ENCODE measurements around the gene SOX6.

SOX6 gene

GRCh38 chr11:16043617-16044016, 312.7 kb downstream of the SOX6 start:
- CTCF ChIA-PET: interaction anchor here (0.6 kb wide), 1 partner anchor 97 kb away, joined by 3 read pairs; no protein-coding TSS in a partner anchor
- POLR2A ChIA-PET (ENCODE audit: low non-redundant PET): no interaction called here

GRCh38 chr11:16041207-16041606, 315.1 kb downstream of the SOX6 start:
- ChIA-PET CTCF (interaction anchor here (1.2 kb wide), 1 partner anchor 50 kb away, joined by 3 read pairs; no protein-coding TSS in a partner anchor), POLR2A (ENCODE audit: low non-redundant PET) (no interaction called here)
- no peak overlapping the region for H3K27ac ChIP-seq
- no peak for DNase-seq (ENCODE audit: low spot score)
- TF ChIP-seq CTCF (conservative IDR thresholded peaks at IDR 0.05; ENCODE audit: low read depth): no peak

More at GRCh38 chr11:16043617-16044016, 312.7 kb downstream of the SOX6 start:
- TF ChIP-seq CTCF (conservative IDR thresholded peaks at IDR 0.05; ENCODE audit: low read depth): no peak
- H3K27ac ChIP-seq: no peak overlapping the region
- no peak for DNase-seq (ENCODE audit: low spot score)

GRCh38 chr11:16040151-16040550, 316.2 kb downstream of the SOX6 start:
- ChIA-PET CTCF (no interaction called here), POLR2A (ENCODE audit: low non-redundant PET) (no interaction called here)
- no peak for DNase-seq (ENCODE audit: low spot score)

GRCh38 chr11:16037179-16037578, 319.2 kb downstream of the SOX6 start:
- no peak for DNase-seq (ENCODE audit: low spot score)
- POLR2A ChIA-PET (ENCODE audit: low non-redundant PET): no interaction called here
- CTCF ChIA-PET: no interaction called here

More at GRCh38 chr11:16040151-16040550, 316.2 kb downstream of the SOX6 start:
- TF ChIP-seq CTCF (conservative IDR thresholded peaks at IDR 0.05; ENCODE audit: low read depth): no peak
- no peak overlapping the region for H3K27ac ChIP-seq

GRCh38 chr11:16036218-16036617, 320.1 kb downstream of the SOX6 start:
- CTCF ChIA-PET: interaction anchor here (0.6 kb wide), 1 partner anchor 269 kb away, joined by 6 read pairs; no protein-coding TSS in a partner anchor
- DNase-seq (ENCODE audit: low spot score): no peak
- POLR2A ChIA-PET (ENCODE audit: low non-redundant PET): no interaction called here
- no peak overlapping the region for H3K27ac ChIP-seq
- TF ChIP-seq CTCF (conservative IDR thresholded peaks at IDR 0.05; ENCODE audit: low read depth): no peak

More at GRCh38 chr11:16037179-16037578, 319.2 kb downstream of the SOX6 start:
- no peak overlapping the region for H3K27ac ChIP-seq
- no peak for TF ChIP-seq CTCF (conservative IDR thresholded peaks at IDR 0.05; ENCODE audit: low read depth)

- H3K27ac ChIP-seq: no peak overlapping the region
- POLR2A ChIA-PET (ENCODE audit: low non-redundant PET): no interaction called here
- no peak for DNase-seq (ENCODE audit: low spot score)
- CTCF ChIA-PET: no interaction called here
- no peak for TF ChIP-seq CTCF (conservative IDR thresholded peaks at IDR 0.05; ENCODE audit: low read depth)
Observed at GRCh38 chr11:16034074-16034473, 322.3 kb downstream of the SOX6 start.

- TF ChIP-seq CTCF (conservative IDR thresholded peaks at IDR 0.05; ENCODE audit: low read depth): no peak
- no peak for DNase-seq (ENCODE audit: low spot score)
- ChIA-PET POLR2A (ENCODE audit: low non-redundant PET) (no interaction called here), CTCF (no interaction called here)
- H3K27ac ChIP-seq: no peak overlapping the region
Observed at GRCh38 chr11:16032974-16033373, 323.4 kb downstream of the SOX6 start.
